Calu3 (cell line): ENCODE measurements around the gene UBA52. TPM values are rescaled to one million over a fixed set of nuclear protein-coding genes. Genes with fewer than 3 reads are reported as not detected.

Source experiments
- BruUV-seq: library from RNA; stranded (reverse); fragments of 400-500 nt; replicated peaks from 2 replicates; lab custom pipeline; 2021; lab: Mats Ljungman, UMichigan
- CTCF ChIA-PET: fragments of 300-600 bp; sonication (Branson Sonifier 250); formaldehyde crosslinking; loops from one replicate; lab custom pipeline; 2022; ENCODE audit warnings: antibody characterized with exemption; lab: Charles Lee
- DNase-seq: peaks from one replicate; pipeline ENCODE4 v3.0.0; 2022
- H3K27ac Mint-ChIP-seq: one replicate; pipeline ENCODE4 v1.8.0; 2022; ENCODE audit warnings: mixed read lengths; ENCODE audit not compliant: unreplicated experiment
- H3K27me3 Mint-ChIP-seq: one replicate; pipeline ENCODE4 v1.8.0; 2022; ENCODE audit warnings: mixed read lengths; ENCODE audit not compliant: unreplicated experiment
- H3K36me3 Mint-ChIP-seq: one replicate; pipeline ENCODE4 v1.8.0; 2022; ENCODE audit warnings: mild to moderate bottlenecking, moderate library complexity, mixed read lengths; ENCODE audit not compliant: insufficient read depth, unreplicated experiment
- H3K4me1 Mint-ChIP-seq: one replicate; pipeline ENCODE4 v1.8.0; 2022; ENCODE audit warnings: mild to moderate bottlenecking, low read depth, mixed read lengths; ENCODE audit not compliant: unreplicated experiment
- H3K4me3 Mint-ChIP-seq: one replicate; pipeline ENCODE4 v1.8.0; 2022; ENCODE audit warnings: mild to moderate bottlenecking, low read depth, moderate library complexity, mixed read lengths; ENCODE audit not compliant: unreplicated experiment
- H3K9me3 Mint-ChIP-seq: one replicate; pipeline ENCODE4 v1.8.0; 2022; ENCODE audit warnings: low read depth, mixed read lengths; ENCODE audit not compliant: unreplicated experiment
- CTCF ChIP-seq: fragments of 200-600 bp; IDR thresholded peaks from one replicate; pipeline ENCODE4 v1.8.0; 2022; ENCODE audit warnings: antibody characterized with exemption; ENCODE audit not compliant: unreplicated experiment
- intact Hi-C: fragments of 100-400 bp; cut with micrococcal nuclease; formaldehyde crosslinking; loops from one replicate; pipeline ENCODE4 v1.10.0; 2022; ENCODE audit not compliant: unreplicated experiment
- total RNA-seq: library from RNA; stranded (reverse); gene quantifications from 2 replicates; pipeline ENCODE4 v1.2.3, GENCODE V29; 2022

The UBA52 gene
- total RNA-seq, 1 experiment from 2014 or later: 627 TPM

GRCh38 chr19:18588611-18589379, 17.1 kb downstream of the UBA52 start, which contains the start of gene REX1BD:
REX1BD (plus strand) TSS chr19:18588798; CDS start chr19:18588802, 4 bp downstream.
- Mint-ChIP-seq H3K27me3 (no peaks in the 10 kb centered on the region), H3K9me3 (no peaks in the 10 kb centered on the region), H3K4me1 (peaks cover 10% of the 10 kb centered on the region), H3K4me3 (peak within 1 kb of the TSS; percentile 76), H3K36me3 (peaks cover 20% of the 10 kb centered on the region), H3K27ac (no peak within 1 kb of the TSS)
- no TSS peak for BruUV-seq
- peak; percentile 70 for TF ChIP-seq CTCF
- CTCF ChIA-PET: interaction anchor here (0.6 to 1.3 kb wide), 4 partner anchors 9 to 68 kb away, joined by 3 to 8 read pairs (median 4); partner anchors contain the start of gene UBA52
- intact Hi-C loops: no loop called here
- DNase-seq: peak; percentile 79

- no TSS peak for BruUV-seq
- CTCF ChIA-PET: interaction anchor here (0.6 to 1.3 kb wide), 4 partner anchors 8 to 69 kb away, joined by 3 to 8 read pairs (median 4); partner anchors contain the start of gene UBA52
- Mint-ChIP-seq H3K4me3 (peak overlapping the region; percentile 76), H3K4me1 (peaks cover 10% of the 10 kb centered on the region), H3K27ac (peak overlapping the region; percentile 76), H3K27me3 (no peaks in the 10 kb centered on the region), H3K36me3 (peaks cover 20% of the 10 kb centered on the region), H3K9me3 (no peaks in the 10 kb centered on the region)
- TF ChIP-seq CTCF: no peak
- peak; percentile 67 for DNase-seq
- intact Hi-C loops: no loop called here
Measured at GRCh38 chr19:18589380-18590272, 18.0 kb downstream of the UBA52 start.

- intact Hi-C loops: no loop called here
- CTCF ChIA-PET: no interaction called here
- Mint-ChIP-seq H3K36me3 (peaks cover 20% of the 10 kb centered on the region), H3K4me3 (peak overlapping the region; percentile 76), H3K27ac (peak overlapping the region; percentile 76), H3K9me3 (no peaks in the 10 kb centered on the region), H3K4me1 (peaks cover 10% of the 10 kb centered on the region), H3K27me3 (no peaks in the 10 kb centered on the region)
- no peak for TF ChIP-seq CTCF
- no peak for DNase-seq
- BruUV-seq: TSS peak; percentile 55
Measured at GRCh38 chr19:18590273-18591272, 18.9 kb downstream of the UBA52 start.
